GM13977 (cell line): ENCODE data around the gene MYO18B.
"Not testable (repeated sequence)": the region's sequence is repeated elsewhere in the genome, so short reads cannot be mapped to it uniquely, and the experiment has no call there.

Experiments used
- DNase-seq: peaks from one replicate; pipeline ENCODE4 v3.0.0; 2012; ENCODE audit warnings: low spot score
- CTCF ChIP-seq: IDR thresholded peaks from 2 replicates; pipeline ENCODE4 v1.5.1; 2012; ENCODE audit warnings: mild to moderate bottlenecking, control low read depth; ENCODE audit not compliant: insufficient read depth; ENCODE audit errors: extremely low read depth, missing control alignments
- in situ Hi-C: fragments of 300-500 bp; cut with MboI; formaldehyde crosslinking; loops from one replicate; pipeline ENCODE4 v1.12.0; 2022; ENCODE audit warnings: low sequenced_read_pairs, low pct_unique_long_range_greater_than_20kb, mixed read lengths, inconsistent platforms; ENCODE audit not compliant: unreplicated experiment

MYO18B gene

GRCh38 chr22:25702571-25703167 lies 39.3 kb upstream of the MYO18B start:
- DNase-seq: peak; percentile 29
- no peak for TF ChIP-seq CTCF
- in situ Hi-C loops: loop anchor here (10.0 kb wide), 1 partner anchor 228 kb away; no protein-coding TSS in a partner anchor

- DNase-seq: peak; percentile 43
- no peak for TF ChIP-seq CTCF
- in situ Hi-C loops: loop anchor here (10.0 kb wide), 1 partner anchor 230 kb away; no protein-coding TSS in a partner anchor
Observed at GRCh38 chr22:25704701-25705100, 37.3 kb upstream of the MYO18B start.

GRCh38 chr22:25706197-25706596 lies 35.8 kb upstream of the MYO18B start:
- DNase-seq: no peak
- in situ Hi-C loops: loop anchor here (10.0 kb wide), 1 partner anchor 231 kb away; no protein-coding TSS in a partner anchor
- TF ChIP-seq CTCF: no peak

GRCh38 chr22:25708430-25708829 lies 33.6 kb upstream of the MYO18B start:
- DNase-seq: not testable (repeated sequence)
- in situ Hi-C loops: loop anchor here (10.0 kb wide), 1 partner anchor 234 kb away; no protein-coding TSS in a partner anchor

- in situ Hi-C loops: loop anchor here (10.0 kb wide), 1 partner anchor 235 kb away; no protein-coding TSS in a partner anchor
- no peak for TF ChIP-seq CTCF
- DNase-seq: peak; percentile 25
Observed at GRCh38 chr22:25709758-25710157, 32.2 kb upstream of the MYO18B start.

- no peak for DNase-seq
- TF ChIP-seq CTCF: no peak
- in situ Hi-C loops: no loop called here
Observed at GRCh38 chr22:25710501-25710900, 31.5 kb upstream of the MYO18B start.

- in situ Hi-C loops: no loop called here
- no peak for DNase-seq
- TF ChIP-seq CTCF: no peak
Observed at GRCh38 chr22:25711491-25711890, 30.5 kb upstream of the MYO18B start.
